Limb (tissue), 2 donors: ENCODE measurements around the gene ADCYAP1R1.

Experiments used
- DNase-seq, 2 donors: peaks; one replicate each; pipeline ENCODE4 v3.0.0-alpha.2; 2016; ENCODE audit errors: extremely low spot score in 2 of 2

ADCYAP1R1 gene

DNA sequence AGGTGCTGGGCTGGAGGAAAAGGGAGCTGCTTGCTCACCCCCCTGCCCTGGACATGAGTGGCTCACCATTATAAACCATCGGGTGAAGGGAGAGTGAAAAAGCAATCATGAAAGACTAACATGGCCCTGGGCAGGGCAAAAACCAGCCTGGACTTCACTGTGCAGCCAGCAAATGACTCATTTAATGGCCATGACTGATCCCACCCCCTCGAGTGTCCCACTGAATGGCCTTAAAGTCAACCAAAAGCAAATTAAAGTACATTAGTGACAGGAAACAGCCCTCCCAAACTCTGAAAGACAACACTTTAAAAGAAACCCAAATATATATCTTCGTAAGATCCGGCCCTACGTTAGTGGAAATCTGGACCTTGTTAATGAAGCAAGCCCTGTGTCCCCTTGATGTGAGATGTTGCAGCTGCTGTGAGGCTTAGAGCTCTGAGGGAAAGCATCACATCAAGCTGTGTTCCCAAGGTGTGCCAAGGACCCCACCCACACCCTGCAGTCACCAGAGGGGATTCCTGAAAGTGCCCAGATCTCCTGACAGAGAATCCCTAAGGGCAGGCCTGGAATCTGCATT lies 31.2 kb downstream of the ADCYAP1R1 start:
- DNase-seq = no peak

DNA sequence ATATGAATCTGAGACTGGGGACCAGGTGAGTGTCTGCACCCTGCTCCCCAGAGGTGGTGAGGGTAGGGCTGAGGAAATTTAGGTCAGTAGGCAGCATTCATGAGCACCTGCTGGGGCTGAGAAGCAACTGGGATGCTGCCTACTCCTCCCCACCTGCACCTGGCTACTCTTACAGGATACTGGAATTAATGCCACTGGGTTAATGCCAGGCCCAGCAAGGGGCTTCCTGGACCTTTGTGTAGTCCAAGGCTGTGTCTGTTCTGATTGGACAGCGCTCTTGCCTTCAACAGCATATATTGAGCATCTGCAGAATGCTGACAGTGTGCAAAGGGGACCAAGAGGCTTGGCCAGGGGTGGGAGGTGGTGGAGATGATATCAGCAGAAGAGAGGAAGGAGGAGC lies 32.1 kb downstream of the ADCYAP1R1 start:
- no peak for DNase-seq

DNA sequence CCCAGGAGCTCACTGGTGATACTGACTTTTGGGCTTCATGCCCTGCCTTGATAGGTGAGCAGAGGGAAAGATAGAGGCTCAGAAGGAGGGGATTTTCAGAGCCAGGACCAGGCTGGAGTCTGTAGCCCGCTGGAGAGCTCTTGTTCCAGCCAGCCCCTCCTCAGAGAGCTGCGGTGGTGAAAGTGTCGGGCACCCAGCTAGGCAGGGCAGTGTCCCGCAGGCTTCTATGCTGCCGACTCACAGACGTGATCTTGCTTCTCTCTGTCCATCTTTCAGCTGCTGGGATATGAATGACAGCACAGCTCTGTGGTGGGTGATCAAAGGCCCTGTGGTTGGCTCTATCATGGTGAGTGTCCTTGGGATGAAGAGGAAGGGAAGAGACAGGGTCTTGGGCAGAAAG lies 35.2 kb downstream of the ADCYAP1R1 start:
- DNase-seq = no peak

DNA sequence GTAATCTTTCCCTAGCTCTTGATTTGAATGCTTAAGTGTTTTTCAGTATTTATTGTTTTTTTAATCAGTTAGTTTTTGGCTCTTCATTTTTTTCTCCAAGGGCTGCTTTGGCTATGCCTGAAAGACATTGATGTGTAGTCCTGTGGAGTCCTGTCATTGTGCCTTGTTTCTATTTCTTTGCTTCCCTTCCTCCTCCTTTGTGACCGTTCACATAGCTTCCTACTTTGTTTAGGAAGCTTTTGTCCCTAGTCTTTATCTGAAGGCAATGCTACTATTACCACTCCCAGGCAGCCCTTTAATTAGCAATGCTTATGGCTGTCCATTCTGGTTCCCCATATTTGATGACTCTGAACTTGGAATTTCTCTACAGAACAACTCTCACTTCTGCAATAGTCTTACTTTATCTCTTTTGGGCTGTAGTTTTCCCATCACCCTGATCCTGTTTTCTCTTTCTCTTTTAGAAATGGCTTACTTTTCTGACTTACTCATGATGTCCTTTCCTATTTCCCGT lies 39.9 kb downstream of the ADCYAP1R1 start:
- no peak for DNase-seq

DNA sequence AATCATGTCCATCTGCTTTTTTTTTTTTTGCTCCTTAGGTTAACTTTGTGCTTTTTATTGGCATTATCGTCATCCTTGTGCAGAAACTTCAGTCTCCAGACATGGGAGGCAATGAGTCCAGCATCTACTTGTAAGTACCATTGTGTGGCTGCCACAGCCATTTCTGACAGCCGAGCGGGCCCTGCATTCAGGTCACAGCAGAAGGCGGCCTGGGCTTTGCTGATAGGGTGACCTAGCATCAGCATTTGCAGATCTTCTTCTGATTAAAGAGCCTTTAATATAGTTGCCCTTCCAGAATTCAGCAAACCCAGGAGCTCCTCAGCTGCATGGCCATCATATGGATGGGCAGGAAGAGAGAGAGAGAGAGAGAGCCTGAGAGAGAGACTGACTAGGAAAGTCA lies 40.5 kb downstream of the ADCYAP1R1 start:
- no peak for DNase-seq

GRCh38 chr7:31093282-31093681 lies 41.2 kb downstream of the ADCYAP1R1 start:
- DNase-seq = no peak

DNA sequence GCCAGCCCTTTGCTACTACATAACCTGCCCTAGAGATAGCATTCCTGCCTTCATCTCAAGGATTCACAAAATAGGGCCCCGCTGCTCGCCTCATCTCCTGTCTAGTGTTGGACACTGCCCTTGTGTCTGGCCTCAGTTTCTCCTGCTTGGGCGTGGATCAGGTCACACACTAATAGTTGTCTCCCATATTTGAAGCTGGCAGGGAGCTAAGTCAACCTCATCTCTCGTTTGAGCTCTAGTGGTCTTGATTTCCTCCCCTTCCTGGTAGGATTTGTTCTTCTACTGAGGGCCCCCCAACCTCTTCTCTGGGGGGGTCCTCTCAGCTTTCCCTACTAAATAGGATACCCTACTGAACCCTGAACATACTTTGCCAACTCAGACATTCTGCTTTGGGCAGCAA lies 42.2 kb downstream of the ADCYAP1R1 start:
- DNase-seq = no peak

DNA sequence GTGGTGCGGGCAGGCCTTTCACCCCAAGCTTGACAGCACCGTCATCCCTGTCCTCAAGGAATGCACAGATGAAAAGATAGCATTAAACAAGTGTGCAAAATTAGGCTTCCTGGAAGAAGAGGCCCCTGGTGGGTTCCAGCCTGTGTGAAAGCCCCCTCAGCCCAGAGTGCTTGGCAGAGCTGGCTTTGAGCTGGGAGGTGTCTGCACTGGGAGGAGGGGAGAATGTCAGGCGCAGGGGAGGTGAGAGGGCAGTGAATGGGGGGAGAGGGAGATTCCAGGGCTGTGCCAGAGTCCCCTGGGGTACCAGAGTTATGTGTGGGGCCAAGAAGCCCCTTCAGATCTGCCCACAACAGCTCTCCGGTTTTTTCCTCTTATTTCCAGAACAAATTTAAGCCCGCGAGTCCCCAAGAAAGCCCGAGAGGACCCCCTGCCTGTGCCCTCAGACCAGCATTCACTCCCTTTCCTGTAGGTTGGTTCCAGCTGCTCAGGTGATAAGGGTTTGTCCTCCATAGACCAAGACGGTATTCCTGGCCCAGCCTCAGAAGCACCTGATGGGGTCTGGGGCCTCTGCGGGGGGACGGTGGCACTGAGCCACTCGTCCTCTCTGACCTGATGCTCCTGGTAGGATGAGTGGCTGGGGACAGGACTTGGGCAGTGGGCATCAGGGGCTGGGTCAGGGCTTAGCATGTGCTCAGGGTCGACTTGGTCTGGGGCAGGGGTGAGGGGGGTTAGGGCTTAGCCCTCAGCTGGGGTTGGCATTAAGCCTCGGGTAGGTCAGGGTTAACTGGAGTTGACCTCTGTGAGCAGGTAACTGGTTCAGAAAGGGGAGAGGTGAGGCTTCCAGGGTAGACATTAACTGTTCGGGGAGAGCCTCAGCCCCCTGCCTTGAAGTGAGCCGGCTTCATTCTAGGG lies 43.4 kb downstream of the ADCYAP1R1 start:
- DNase-seq = peak in 1 of 2 donors; percentile 21

DNA sequence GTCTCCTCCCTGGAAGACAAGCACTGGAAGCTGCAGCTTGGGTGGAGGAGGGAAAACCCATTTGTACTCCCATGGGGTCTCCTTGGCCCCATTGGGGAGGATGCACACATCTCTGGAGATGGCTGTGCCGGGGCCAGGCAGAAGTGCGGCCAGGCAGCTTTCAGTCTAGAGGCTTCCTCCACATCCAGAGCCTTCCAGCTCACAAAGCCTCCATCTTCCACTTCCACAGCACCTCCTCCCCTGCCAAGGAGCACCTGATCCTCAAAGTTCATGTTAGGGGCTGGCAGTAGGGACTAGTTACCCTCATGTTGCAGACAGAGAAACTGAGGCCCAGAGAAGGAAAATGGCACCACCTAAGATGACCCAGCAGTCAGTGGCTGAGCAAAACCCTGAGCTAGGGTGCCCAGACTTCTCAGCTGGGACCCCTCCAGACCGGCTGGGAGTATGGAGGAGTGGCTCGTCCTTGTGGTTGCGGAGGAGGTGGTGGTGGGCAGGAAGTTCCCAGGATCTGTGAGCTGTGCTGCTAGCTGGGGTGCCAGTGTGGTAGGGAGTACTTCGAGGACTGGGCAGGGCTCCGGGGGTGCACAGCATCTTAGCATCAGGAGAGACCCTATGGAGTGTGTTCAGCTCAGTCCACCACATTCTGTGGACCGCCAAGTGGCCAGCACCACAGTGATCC lies 44.2 kb downstream of the ADCYAP1R1 start:
- peak in 1 of 2 donors; percentile 11 for DNase-seq

GRCh38 chr7:31096877-31097258 lies 44.8 kb downstream of the ADCYAP1R1 start:
- DNase-seq = peak; percentile 8 to 21

DNA sequence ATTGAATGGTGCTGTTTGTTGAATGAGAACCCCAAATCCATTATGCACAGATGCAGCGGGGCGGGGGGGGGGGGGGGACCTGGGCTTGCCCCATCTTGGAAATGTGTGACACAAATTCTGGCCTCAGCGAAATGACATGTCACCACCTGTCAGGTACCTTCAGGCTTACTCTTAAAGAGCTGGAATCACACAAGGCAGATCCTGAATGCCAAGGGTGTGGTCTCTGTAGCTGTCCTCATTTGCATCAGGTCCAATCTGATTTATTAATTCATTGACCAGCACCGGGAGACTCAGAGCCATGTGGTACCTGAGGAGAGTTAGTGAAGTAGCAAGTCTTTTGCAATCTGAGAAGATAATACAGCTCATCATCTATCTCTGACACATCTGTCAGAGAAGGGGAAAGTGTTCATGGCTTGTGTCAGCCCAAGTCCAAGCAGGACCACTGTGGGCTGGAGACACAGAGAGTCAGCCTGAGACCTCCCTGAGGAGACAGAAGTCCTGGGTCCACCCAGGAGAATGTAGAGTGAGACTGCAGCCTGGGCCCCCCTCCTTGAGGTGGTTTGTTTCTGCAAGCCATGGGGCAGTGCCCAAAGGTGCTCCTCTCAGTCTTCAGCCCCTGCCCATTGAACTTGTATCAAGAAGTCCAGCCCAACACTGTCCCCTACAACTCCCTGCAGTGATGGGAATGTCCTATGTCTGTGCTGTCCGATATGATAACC lies 46.7 kb downstream of the ADCYAP1R1 start:
- peak in 1 of 2 donors; percentile 5 for DNase-seq

DNA sequence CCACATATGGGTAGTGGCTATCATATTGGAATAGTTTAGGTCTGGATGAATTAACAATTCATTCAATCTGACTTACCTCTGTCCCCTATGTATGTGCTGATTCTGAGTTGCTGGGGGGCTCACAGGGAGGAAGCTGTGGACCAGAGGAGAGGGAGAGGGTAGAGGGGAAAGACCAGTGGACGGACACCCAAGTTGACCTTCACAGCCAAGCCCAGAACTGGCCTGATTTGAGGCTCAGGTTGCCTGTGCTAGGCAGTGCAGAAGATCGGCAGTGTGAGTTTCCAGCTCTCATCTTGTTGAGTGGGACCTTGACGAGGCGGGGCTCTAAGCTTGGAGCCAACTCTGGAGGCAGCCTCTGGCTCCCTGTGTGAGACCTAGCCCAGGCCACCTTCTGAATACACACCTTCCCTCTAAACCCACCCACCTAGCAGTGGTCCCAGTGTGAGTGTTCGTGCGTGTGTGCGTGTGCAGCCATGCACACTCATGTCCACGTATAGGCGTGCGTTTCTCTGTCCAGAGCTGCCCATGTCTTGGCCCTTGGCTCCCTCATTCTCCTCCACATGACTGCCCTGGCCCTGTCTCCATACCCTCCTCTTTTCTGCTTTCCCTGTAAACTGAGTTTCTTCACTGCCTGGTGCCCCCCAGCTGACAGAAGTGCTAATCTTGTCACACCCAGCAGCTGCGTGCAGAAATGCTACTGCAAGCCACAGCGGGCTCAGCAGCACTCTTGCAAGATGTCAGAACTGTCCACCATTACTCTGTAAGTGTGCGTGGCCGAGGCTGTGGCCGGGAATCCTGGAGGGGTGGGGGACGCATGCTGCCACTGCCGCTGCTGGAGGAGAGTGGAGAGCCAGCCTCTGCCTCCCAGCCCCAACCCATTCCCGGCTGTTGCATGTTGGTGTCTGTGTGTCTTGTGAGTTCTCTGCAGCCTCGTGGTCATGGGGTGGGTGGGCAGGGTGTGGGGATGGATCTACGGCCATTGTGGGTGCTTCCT lies 47.6 kb downstream of the ADCYAP1R1 start:
- DNase-seq = peak in 1 of 2 donors; percentile 9

DNA sequence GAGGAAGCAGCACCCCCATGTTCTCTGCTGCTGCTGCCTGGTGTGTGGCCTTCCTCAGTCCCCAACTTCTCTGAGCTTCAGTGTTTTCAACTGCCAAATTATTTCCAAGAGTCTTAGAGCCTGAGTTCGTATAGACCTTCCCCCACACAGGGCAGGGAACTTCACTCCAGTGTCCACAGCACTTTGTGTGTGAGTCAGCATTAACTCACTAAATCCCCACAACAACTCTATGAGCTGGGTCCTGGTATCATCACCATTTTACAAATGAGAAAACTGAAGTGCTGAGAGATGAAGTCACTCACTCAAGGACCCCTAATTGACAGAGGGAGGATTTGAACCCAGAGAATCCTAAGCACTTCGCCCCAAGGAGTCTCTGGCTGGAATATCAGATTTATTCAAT lies 48.3 kb downstream of the ADCYAP1R1 start:
- DNase-seq = no peak

DNA sequence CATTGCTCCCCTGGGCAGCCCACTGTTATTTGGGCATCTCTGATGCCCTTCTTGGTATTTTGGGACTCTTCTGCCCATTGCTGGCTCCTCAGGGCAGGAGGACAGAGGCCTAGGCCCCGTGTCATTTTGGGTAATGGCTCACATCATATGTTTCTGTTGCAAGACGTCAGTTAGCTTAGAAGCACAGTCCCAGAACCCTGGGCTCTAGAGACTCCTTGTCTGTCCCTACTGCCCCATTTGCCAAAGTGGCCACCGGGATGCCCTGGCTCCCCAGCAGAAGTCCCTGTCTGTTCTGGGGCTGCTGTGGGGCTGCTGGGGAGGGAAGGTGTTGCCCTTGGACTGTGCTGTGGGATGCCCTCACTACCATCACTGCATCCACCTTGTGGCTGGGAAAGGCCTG lies 48.8 kb downstream of the ADCYAP1R1 start:
- peak in 1 of 2 donors; percentile 12 for DNase-seq

DNA sequence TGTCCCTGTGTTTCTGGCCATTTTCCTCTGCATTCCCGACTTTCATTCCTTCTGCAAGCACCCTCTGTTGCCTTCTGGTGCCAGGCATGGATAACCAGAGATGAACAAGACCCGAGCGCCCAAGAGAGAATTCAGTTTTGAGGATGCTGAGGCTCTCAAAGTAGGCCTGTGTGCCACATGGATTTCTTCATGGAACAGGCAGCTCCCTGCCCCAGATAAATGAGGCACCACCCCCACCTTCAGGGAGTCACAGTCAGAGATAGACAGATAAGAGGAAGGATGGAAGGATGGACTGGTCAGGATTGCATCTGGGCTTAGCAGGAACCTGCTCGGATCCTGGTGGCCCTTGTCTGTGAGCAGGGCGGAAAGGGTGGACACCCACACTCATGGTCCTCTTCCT lies 49.4 kb downstream of the ADCYAP1R1 start:
- peak in 1 of 2 donors; percentile 8 for DNase-seq

DNA sequence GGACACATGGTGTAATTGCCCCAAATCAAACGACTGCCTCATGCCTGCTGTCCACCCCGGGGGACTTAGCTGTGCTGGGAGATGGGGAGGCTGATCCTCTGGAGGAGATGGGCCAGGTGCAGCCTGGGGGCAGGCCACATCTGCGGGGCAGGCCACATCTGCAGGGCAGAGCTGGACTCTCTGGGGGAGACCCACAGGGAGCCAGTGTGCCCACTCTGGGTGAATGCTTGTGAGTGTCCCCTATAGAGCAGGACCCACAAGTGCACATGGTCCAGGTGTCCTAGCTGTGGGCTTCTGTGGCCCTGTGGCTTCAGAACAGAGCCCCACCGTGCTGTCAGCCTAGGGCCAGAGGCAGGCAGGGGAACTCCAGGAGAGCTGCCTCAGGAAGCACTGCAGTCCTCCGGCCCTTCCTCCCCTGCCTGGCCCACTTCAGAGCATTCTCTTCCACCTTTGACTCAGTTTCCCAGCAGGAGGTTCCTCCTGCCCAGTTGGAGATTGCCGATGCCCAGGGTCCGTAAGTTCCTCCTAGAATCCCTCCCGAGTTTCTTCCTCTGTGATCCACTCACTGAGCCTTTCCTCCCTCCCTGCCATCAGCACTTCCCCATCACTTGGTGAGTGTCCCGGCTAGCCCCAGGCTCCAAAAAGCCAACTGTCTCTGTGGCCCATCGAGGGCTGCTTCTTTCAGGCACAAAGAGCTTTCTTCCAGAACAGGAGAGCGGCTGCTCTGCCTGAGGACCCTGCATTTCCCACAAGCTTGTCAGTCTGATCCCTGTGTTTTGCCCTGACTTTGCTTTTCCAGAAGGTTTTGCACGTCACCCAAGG lies 50.3 kb downstream of the ADCYAP1R1 start:
- DNase-seq = peak in 1 of 2 donors; percentile 20

GRCh38 chr7:31102973-31103850 lies 51.1 kb downstream of the ADCYAP1R1 start:
- DNase-seq = peak in 1 of 2 donors; percentile 17
